ENCODE data around the gene TK2. TPM values are rescaled to one million over a fixed set of nuclear protein-coding genes. Genes with fewer than 3 reads are reported as not detected.
A peak's percentile ranks its signal among the peaks of the same experiment; 100 is the strongest.
"Not testable (repeated sequence)": the region's sequence is repeated elsewhere in the genome, so short reads cannot be mapped to it uniquely, and the experiment has no call there.

TK2 gene
- 10 to 100 TPM in 11 of 12 donors, not detected in 1; 11.1 to 19.2 (median 15.3) TPM for polyA plus RNA-seq (ENCODE audit: insufficient read length in 12 of 12)
- long read RNA-seq, donor 1, full-length matches to known transcripts = 4 of 4 reads
- long read RNA-seq, donor 1, partial matches to known transcripts = 0 of 4 reads
- long read RNA-seq, donor 1, other reads (novel, unspliced or antisense) = 0 of 4 reads
- long read RNA-seq, donor 2, partial matches to known transcripts = 0 of 3 reads
- long read RNA-seq, donor 2, other reads (novel, unspliced or antisense) = 0 of 3 reads
- long read RNA-seq, donor 3, partial matches to known transcripts = 0 of 2 reads
- long read RNA-seq, donor 3, other reads (novel, unspliced or antisense) = 0 of 2 reads
- long read RNA-seq, donor 4, partial matches to known transcripts = 0 of 1 reads
- long read RNA-seq, donor 4, other reads (novel, unspliced or antisense) = 0 of 1 reads
- long read RNA-seq, donor 5, full-length matches to known transcripts = 4 of 4 reads
- long read RNA-seq, donor 5, partial matches to known transcripts = 0 of 4 reads
- long read RNA-seq, donor 5, other reads (novel, unspliced or antisense) = 0 of 4 reads
- long read RNA-seq, donor 6, full-length matches to known transcripts = 4 of 4 reads
- long read RNA-seq, donor 6, partial matches to known transcripts = 0 of 4 reads
- long read RNA-seq, donor 6, other reads (novel, unspliced or antisense) = 0 of 4 reads
- long read RNA-seq, donor 7, full-length matches to known transcripts = 3 of 3 reads
- long read RNA-seq, donor 7, partial matches to known transcripts = 0 of 3 reads
- long read RNA-seq, donor 7, other reads (novel, unspliced or antisense) = 0 of 3 reads
- long read RNA-seq, donor 8, full-length matches to known transcripts = 8 of 8 reads
- long read RNA-seq, donor 8, partial matches to known transcripts = 0 of 8 reads
- long read RNA-seq, donor 8, other reads (novel, unspliced or antisense) = 0 of 8 reads
- long read RNA-seq, donor 9, partial matches to known transcripts = 0 of 1 reads
- long read RNA-seq, donor 9, other reads (novel, unspliced or antisense) = 0 of 1 reads
- long read RNA-seq, donor 10, full-length matches to known transcripts = 2 of 2 reads
- long read RNA-seq, donor 10, partial matches to known transcripts = 0 of 2 reads
- long read RNA-seq, donor 10, other reads (novel, unspliced or antisense) = 0 of 2 reads
- long read RNA-seq, donor 11, full-length matches to known transcripts = 4 of 123 reads
- long read RNA-seq, donor 11, partial matches to known transcripts = 24 of 123 reads
- long read RNA-seq, donor 11, other reads (novel, unspliced or antisense) = 95 of 123 reads

DNA sequence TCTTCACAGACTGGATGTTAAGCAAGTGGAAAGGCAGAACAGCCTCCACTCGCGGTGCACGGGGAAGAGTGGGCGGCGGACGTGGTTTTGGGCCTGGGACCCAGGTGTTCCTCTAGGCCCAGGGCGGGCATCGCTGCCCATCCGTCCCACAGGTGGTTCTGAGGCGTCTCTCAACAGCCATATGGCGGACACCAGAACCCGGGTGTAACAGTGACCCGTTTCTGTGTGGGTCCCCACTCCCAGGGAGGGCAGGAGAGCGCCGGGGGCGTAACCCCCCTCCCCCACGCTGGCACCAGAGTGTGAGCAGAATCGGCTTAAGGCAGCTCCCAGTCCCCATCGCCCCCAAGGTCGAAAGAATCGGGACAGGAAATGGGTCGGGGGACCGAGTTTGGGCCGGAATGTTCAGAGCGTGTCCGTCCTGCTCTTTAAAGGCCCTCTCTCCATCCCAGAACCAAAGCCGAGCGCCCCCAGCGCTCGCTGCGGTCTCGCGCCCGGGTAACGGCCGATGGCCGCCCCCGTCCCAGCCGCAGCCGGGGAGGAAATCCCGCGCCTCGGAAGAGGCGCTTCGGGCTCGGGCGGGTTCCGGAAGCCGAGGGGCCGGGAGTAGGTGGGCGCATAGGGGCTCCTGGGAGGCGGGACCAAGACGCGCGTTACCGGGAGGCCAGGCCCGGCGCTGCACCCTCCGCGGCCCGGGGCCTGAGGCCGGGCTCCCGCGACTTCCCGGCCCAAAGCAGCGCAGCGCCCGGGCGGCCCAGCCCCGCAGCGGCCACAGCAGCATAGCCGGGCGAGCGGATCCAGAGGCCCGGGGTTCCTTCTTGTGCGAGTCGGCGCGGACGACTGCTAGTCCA is at the start of gene TK2:
TK2 (minus strand) TSS at position 839 of the 848 bp plus-strand sequence; CDS start at position 778, 61 bp downstream.
- peak; percentile 82 for DNase-seq

DNA sequence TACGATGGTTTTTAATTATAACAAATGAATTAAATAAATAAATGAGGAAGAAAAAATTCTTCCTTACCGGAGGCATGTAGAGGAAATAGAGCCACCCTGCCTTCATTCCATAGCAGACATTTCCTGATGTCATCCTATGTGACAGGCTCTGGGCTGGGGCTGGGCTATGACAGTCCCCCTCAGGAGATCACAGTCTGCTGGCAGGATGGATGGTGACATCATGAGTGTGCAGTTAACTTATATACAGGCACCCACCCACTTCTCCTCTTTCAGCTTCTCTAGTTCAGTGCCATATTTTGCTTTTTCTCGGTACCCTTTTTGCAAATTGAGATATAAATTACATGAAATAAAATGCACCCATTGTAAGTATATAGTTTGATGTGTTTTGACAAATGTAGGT is 48.2 kb upstream of the TK2 start:
- no peak for DNase-seq

- DNase-seq = no peak
Measured at GRCh38 chr16:66596986-66597848, 47.3 kb upstream of the TK2 start.

DNA sequence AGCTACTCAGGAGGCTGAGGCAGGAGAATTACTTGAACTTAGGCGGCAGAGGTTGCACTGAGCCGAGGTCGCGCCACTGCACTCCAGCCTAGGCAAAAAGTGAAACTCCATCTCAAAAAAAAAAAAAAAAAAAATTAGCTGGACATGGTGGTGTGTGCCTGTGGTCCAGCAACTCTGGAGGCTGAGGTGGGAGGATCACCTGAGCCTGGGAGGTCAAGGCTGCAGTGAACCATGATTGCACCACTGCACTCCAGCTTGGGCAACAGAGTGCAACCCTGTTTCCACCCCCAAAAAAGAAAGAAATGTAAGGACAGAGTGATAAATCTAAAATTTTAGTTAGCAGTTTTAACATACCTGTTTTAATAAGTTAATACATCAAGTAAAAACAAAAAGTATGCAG is 46.6 kb upstream of the TK2 start:
- DNase-seq = not testable (repeated sequence)

DNA sequence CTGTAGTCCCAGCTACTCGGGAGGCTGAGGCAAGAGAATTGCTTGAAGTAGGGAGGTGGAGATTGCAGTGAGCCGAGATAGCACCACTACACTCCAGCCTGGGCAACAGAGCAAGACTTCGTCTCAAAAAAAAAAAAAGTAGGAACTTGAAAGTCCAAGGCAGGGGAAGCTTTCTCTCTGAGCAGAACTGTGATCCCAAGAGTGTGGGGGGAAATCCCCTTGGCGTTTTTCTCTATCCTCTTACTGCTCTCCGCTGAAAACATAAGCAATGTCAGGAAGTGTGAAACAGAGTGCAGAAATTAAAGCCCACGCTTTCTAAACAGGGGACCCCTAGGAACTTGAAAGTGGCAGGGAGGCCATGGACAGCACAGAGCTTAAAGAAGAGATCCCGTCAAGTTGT is 44.8 kb upstream of the TK2 start:
- DNase-seq = no peak

DNA sequence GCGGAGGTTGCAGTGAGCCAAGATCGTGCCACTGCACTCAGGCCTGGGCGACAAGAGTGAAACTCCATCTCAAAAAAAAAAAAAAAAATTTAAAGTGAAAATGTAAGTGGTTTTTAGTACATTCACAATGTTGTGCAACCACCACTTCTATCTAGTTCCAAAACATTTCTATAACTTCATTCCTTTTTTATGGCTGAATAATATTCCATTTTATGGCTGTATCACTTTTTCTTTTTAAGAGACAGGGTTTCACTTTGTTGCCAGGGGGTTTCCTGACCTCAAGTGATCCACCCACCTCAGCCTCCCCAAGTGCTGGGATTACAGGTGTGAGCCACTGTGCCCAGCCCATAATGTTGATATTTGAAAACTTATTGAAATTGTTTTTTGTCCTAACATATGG is 42.9 kb upstream of the TK2 start:
- no peak for DNase-seq

DNA sequence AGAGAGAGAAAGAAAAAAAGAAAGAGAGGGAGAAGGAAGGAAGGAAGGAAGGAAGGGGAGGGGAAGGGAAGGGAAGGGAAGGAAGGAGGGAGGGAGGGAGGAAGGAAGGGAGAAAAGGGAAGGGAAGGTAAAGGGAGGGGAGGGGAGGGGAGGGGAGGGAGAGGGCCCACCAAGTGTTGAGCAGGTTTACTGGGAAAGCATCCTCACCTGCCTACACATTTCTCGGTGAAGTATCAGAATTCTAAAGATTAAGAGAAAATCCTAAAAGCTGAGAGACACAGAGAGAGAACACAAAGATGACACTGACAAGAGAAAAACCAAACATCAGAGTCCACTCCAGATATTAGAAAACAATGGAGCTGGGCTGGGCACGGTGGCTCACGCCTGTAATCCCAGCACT is 42.3 kb upstream of the TK2 start:
- no peak for DNase-seq

GRCh38 chr16:66591018-66591417 is 41.1 kb upstream of the TK2 start:
- no peak for DNase-seq

GRCh38 chr16:66590322-66590721 is 40.4 kb upstream of the TK2 start:
- DNase-seq = no peak

GRCh38 chr16:66588981-66589713 is 39.2 kb upstream of the TK2 start:
- no peak for DNase-seq

- DNase-seq = no peak
Measured at GRCh38 chr16:66587881-66588600, 38.1 kb upstream of the TK2 start.

- DNase-seq = no peak
Measured at GRCh38 chr16:66585481-66586239, 35.7 kb upstream of the TK2 start.

- DNase-seq = no peak
Measured at GRCh38 chr16:66581246-66581952, 31.5 kb upstream of the TK2 start.

- DNase-seq = no peak
Measured at GRCh38 chr16:66580605-66581209, 30.8 kb upstream of the TK2 start.

DNA sequence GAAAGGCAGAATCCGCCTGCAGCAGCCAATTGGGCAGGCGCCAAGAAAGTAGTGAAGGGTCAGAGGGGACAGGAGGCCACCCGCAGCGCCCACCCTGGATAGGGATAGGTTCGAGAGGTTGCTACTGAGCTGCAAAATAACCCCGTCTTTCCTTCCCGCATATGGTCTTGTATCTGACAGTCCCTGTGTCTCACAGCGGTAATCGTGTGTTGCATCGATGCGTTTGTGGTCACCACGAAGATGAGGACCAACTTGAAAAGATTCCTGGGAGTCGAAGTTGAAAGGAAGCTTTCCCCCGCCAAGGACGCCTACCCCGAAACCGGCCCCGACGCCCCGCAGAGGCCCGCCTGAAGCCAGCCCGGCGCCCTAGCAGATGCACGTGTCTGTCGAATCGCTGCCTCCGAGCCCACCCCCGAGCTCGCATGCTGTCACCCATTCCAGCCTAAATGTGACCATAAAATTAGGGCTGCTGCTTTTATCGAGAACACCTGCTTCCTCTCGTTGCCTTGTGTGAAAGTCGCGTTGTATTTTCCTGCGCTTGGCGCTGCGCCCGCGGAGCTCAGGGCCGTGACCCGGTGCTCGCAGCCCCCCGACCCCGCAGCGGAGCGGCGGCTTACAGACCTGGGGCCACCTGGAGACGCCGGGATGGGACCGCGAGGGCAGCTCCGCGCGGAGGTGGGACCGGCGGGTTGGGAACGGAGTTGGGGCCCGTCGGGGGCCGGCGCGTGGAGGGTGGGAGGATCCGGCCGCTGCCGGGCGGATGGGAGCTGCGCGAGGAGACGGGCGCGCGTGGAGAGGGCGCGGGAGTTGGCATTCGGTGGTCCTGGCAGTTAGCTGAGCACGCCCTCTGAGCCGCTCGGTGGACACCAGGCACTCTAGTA is 29.0 kb upstream of the TK2 start, which contains the start of gene CMTM2:
CMTM2 (plus strand) TSS at position 813 of the 881 bp plus-strand sequence. CDS start 145 bp downstream, outside the sequence.
- DNase-seq = no peak

All from muscle of arm (tissue), 14 donors.